AG08395 (cell line): ENCODE measurements around the gene SEL1L2.
"Not testable (repeated sequence)": the region's sequence is repeated elsewhere in the genome, so short reads cannot be mapped to it uniquely, and the experiment has no call there.

Experiments used
- DNase-seq: peaks from one replicate; pipeline ENCODE4 v3.0.0; 2012; ENCODE audit warnings: mixed read lengths, low spot score

The SEL1L2 gene

GRCh38 chr20:13990465-13990864 lies at the start of gene SEL1L2:
SEL1L2 (minus strand) TSS chr20:13990614; CDS start chr20:13990534, 80 bp downstream.
- no peak for DNase-seq

DNA sequence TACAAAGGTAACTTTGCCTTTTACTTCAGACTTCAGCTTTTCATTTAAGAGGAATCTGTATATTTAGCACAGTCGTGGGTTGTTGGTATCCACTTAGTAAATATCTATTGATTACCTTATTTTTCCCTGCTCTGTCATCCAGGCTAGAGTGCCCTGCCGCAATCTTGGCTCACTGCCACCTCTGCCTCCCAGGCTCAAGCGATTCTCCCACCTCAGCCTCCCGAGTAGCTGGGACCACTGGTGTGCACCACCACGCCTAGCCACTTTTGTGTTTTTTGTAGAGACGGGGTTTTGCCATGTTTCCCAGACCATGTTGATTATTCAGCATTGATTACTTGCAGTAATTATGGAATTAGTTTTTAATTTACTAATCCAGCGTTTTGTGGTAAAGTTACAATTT lies 46.2 kb upstream of the SEL1L2 start:
- DNase-seq = no peak

- no peak for DNase-seq
Measured at GRCh38 chr20:14033310-14033709, 42.9 kb upstream of the SEL1L2 start.

- no peak for DNase-seq
Measured at GRCh38 chr20:14030991-14031390, 40.6 kb upstream of the SEL1L2 start.

GRCh38 chr20:14012671-14013070 lies 22.3 kb upstream of the SEL1L2 start:
- no peak for DNase-seq

- DNase-seq = no peak
Measured at GRCh38 chr20:14009208-14009607, 18.8 kb upstream of the SEL1L2 start.

DNA sequence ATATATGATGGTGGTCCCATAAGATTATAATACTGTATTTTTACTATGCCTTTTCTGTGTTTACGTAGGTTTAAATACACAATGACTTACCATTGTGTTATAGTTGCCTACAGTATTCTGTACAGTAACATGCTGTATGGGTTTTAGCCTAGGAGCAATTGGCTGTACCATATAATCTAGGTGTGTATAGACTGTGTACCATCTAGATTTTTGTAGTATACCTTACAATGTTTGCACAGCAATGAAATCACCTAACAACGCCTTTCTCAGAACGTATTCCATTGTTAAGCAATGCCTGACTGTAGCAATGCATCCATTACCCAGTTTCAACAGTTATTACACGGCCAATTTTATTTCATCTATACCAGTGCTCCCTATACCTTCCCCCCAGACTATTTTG lies 15.6 kb upstream of the SEL1L2 start:
- no peak for DNase-seq

DNA sequence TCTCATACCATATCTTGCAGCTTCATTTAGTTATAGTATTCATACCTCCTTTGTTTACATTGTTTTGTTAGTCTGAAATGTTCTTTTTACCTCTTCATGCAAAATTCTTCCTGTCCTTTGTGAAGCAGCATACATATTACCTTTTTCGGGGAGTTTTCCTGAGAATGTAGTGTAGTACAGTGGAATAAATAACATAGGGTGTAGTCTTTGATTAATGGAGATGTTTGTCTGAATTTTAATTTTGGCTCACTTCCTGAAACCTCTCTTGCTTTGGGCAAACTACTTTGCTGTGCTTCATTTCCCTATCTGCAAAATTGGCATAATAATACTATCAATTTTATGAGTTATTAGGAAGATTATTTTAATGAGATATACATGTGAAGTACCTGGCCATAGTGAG lies 10.5 kb upstream of the SEL1L2 start:
- no peak for DNase-seq

- DNase-seq = no peak
Measured at GRCh38 chr20:13996265-13996664, 5.9 kb upstream of the SEL1L2 start.

- peak; percentile 10 for DNase-seq
Measured at GRCh38 chr20:13995841-13996240, 5.4 kb upstream of the SEL1L2 start.

GRCh38 chr20:13995086-13995665 lies 4.8 kb upstream of the SEL1L2 start, which contains the start of gene MACROD2:
MACROD2 (plus strand) TSS chr20:13995516.
- peak; percentile 99 for DNase-seq

DNA sequence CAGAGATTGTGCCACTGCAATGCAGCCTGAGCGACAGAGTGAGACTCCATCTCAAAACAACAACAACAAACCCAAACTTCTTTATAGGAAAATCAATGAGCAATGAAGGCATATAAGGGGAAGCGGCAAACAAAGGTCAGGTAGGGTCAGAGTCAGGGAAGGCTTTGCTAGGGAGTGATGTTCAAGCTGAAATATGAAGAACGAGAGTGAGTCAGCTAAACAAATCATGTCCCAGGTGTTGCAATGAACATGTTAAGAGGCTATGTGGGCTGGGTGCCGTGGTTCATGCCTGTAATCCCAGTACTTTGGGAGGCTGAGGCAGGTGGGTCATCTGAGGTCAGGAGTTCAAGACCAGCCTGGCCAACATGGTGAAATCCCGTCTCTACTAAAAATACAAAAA lies 1.5 kb upstream of the SEL1L2 start:
- DNase-seq = not testable (repeated sequence)

GRCh38 chr20:13991311-13991710 lies 897 bp upstream of the SEL1L2 start:
- no peak for DNase-seq

- DNase-seq = no peak
Measured at GRCh38 chr20:13984211-13984610, 6.2 kb downstream of the SEL1L2 start.

- no peak for DNase-seq
Measured at GRCh38 chr20:13960525-13960924, 29.9 kb downstream of the SEL1L2 start.

- DNase-seq = no peak
Measured at GRCh38 chr20:13960119-13960518, 30.3 kb downstream of the SEL1L2 start.

GRCh38 chr20:13953227-13953626 lies 37.2 kb downstream of the SEL1L2 start:
- no peak for DNase-seq

GRCh38 chr20:13947719-13948118 lies 42.7 kb downstream of the SEL1L2 start:
- DNase-seq = no peak

GRCh38 chr20:13941031-13941430 lies 49.4 kb downstream of the SEL1L2 start:
- DNase-seq = no peak

GRCh38 chr20:13936781-13937576 lies 53.4 kb downstream of the SEL1L2 start:
- no peak for DNase-seq

GRCh38 chr20:13934992-13935894 lies 55.2 kb downstream of the SEL1L2 start:
- DNase-seq = no peak

DNA sequence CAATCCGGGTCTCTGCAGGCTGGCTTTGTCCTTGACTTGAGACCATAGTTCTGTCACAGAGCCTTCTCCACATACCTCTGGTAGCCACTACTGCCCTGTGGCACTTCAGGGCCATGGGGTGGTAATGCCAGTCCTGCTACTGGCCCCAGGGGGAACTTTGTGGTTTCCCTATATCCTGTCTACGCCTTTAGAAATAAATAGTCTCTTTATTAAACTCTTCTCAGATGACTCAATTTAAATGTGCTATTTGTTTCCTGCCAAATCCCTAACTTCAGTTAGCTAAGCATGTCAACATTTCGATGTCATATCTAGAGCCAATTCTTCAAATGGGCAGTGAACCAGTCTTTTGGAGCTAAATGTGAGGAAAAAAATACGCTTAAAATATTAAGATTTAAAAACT lies 60.1 kb downstream of the SEL1L2 start:
- peak; percentile 24 for DNase-seq

GRCh38 chr20:13929836-13930235 lies 60.6 kb downstream of the SEL1L2 start:
- no peak for DNase-seq
